Mucosa of stomach (tissue), 1 donor: Measurements from ENCODE around the gene CLIC1.
A peak's percentile ranks its signal among the peaks of the same experiment; 100 is the strongest.

Experiments
- H3K27me3 ChIP-seq: one replicate; pipeline ENCODE4 v1.7.0; 2013; ENCODE audit warnings: mild to moderate bottlenecking, low read length; ENCODE audit not compliant: control insufficient read depth, insufficient read depth
- H3K36me3 ChIP-seq: one replicate; pipeline ENCODE4 v1.7.0; 2013; ENCODE audit warnings: low read length; ENCODE audit not compliant: control insufficient read depth, insufficient read depth
- H3K4me1 ChIP-seq: one replicate; pipeline ENCODE4 v1.7.0; 2013; ENCODE audit warnings: mild to moderate bottlenecking, low read length; ENCODE audit not compliant: control insufficient read depth, insufficient read depth
- H3K4me3 ChIP-seq: one replicate; pipeline ENCODE4 v1.7.0; 2013; ENCODE audit warnings: low read length
- H3K9ac ChIP-seq: one replicate; pipeline ENCODE4 v1.7.0; 2013; ENCODE audit warnings: mild to moderate bottlenecking, low read length, moderate library complexity
- H3K9me3 ChIP-seq: one replicate; pipeline ENCODE4 v1.7.0; 2013; ENCODE audit warnings: mild to moderate bottlenecking, low read length, moderate library complexity; ENCODE audit not compliant: control insufficient read depth
- donor health status: Pancreatic carcinoma.

The CLIC1 gene

GRCh38 chr6:31681135-31681671 is 55.1 kb downstream of the CLIC1 start:
- peaks cover 19% of the 10 kb centered on the region for H3K4me1 ChIP-seq
- H3K4me3 ChIP-seq, result peak overlapping the region; percentile 40
- H3K36me3 ChIP-seq, result peaks cover 3% of the 10 kb centered on the region
- H3K27me3 ChIP-seq, result no peaks in the 10 kb centered on the region
- no peaks in the 10 kb centered on the region for H3K9me3 ChIP-seq
- H3K9ac ChIP-seq, result peak overlapping the region; percentile 71
